SK-N-DZ (cell line): ENCODE data around the gene KLHL5. TPM values are rescaled to one million over a fixed set of nuclear protein-coding genes. Genes with fewer than 3 reads are reported as not detected.
"Not testable (repeated sequence)": the region's sequence is repeated elsewhere in the genome, so short reads cannot be mapped to it uniquely, and the experiment has no call there.

Experiments
- DNase-seq: peaks from one replicate; pipeline ENCODE4 v3.0.0-alpha.2; 2015; ENCODE audit warnings: low spot score
- polyA plus RNA-seq, 2 experiments: library from polyadenylated mRNA; depleted of rRNA; stranded (reverse); fragments of >200 nt; gene quantifications; 2 replicates each; pipeline ENCODE4 v1.2.3, GENCODE V29; 2014

KLHL5 gene
- 24.9 and 27.2 TPM in 2 replicates for polyA plus RNA-seq (2014; cell fraction: cytosol; rRNA removed)
- polyA plus RNA-seq (2014; cell fraction: nucleus; rRNA removed): 13.8 and 14.5 TPM in 2 replicates

- DNase-seq: peak; percentile 87
Observed at GRCh38 chr4:39062094-39062769, at the start of gene KLHL5. Gene KLHL5 (plus strand): TSS chr4:39062232. CDS start chr4:39062653, 421 bp downstream.

GRCh38 chr4:39014028-39014427, 48.0 kb upstream of the KLHL5 start:
- no peak for DNase-seq

- DNase-seq: no peak
Observed at GRCh38 chr4:39020130-39020529, 41.9 kb upstream of the KLHL5 start.

GRCh38 chr4:39021631-39022030, 40.4 kb upstream of the KLHL5 start:
- no peak for DNase-seq

- no peak for DNase-seq
Observed at GRCh38 chr4:39022241-39022640, 39.8 kb upstream of the KLHL5 start.

GRCh38 chr4:39023059-39023458, 39.0 kb upstream of the KLHL5 start:
- DNase-seq: no peak

- DNase-seq: no peak
Observed at GRCh38 chr4:39024311-39024865, 37.6 kb upstream of the KLHL5 start.

GRCh38 chr4:39025552-39026085, 36.4 kb upstream of the KLHL5 start:
- no peak for DNase-seq

- DNase-seq: no peak
Observed at GRCh38 chr4:39026096-39026495, 35.9 kb upstream of the KLHL5 start.

GRCh38 chr4:39029752-39030694, 32.0 kb upstream of the KLHL5 start:
- DNase-seq: no peak

GRCh38 chr4:39030725-39031124, 31.3 kb upstream of the KLHL5 start:
- DNase-seq: no peak

- not testable (repeated sequence) for DNase-seq
Observed at GRCh38 chr4:39031590-39032020, 30.4 kb upstream of the KLHL5 start.

GRCh38 chr4:39032218-39033085, 29.6 kb upstream of the KLHL5 start, which contains the start of gene TMEM156:
Gene TMEM156 (minus strand): TSS chr4:39032409. CDS start chr4:39032313, 96 bp downstream.
- DNase-seq: no peak

GRCh38 chr4:39036172-39036571, 25.9 kb upstream of the KLHL5 start:
- DNase-seq: no peak

- DNase-seq: no peak
Observed at GRCh38 chr4:39037491-39037825, 24.6 kb upstream of the KLHL5 start.

- DNase-seq: no peak
Observed at GRCh38 chr4:39037941-39038340, 24.1 kb upstream of the KLHL5 start.

GRCh38 chr4:39039108-39039507, 22.9 kb upstream of the KLHL5 start:
- no peak for DNase-seq

- no peak for DNase-seq
Observed at GRCh38 chr4:39042366-39042765, 19.7 kb upstream of the KLHL5 start.

GRCh38 chr4:39043058-39043860, 18.8 kb upstream of the KLHL5 start:
- DNase-seq: peak; percentile 15

- peak; percentile 22 for DNase-seq
Observed at GRCh38 chr4:39043861-39044363, 18.1 kb upstream of the KLHL5 start.
